H7 (cell line): ENCODE data around the gene PCLO. TPM values are rescaled to one million over a fixed set of nuclear protein-coding genes. Genes with fewer than 3 reads are reported as not detected.

Source experiments
- DNase-seq: peaks from one replicate; pipeline ENCODE4 v3.0.0; 2012
- H3K27me3 ChIP-seq: 2 replicates; pipeline ENCODE4 v1.6.0; 2011; ENCODE audit warnings: mild to moderate bottlenecking, low read length; ENCODE audit not compliant: control insufficient read depth, insufficient read depth
- H3K36me3 ChIP-seq: replicated peaks from 2 replicates; pipeline ENCODE4 v1.5.1; 2011; ENCODE audit warnings: low read length; ENCODE audit not compliant: control insufficient read depth, insufficient read depth
- H3K4me3 ChIP-seq: 2 replicates; pipeline ENCODE4 v1.5.1; 2011; ENCODE audit warnings: low read depth, mild to moderate bottlenecking, control low read depth, low read length, moderate library complexity; ENCODE audit not compliant: insufficient read depth
- total RNA-seq: library from RNA; depleted of rRNA; stranded (reverse); fragments of >200 nt; shearing (Covaris generic); gene quantifications from 2 replicates; pipeline ENCODE4 v1.2.3, GENCODE V29; 2014; rRNA removed

PCLO gene, protein sequence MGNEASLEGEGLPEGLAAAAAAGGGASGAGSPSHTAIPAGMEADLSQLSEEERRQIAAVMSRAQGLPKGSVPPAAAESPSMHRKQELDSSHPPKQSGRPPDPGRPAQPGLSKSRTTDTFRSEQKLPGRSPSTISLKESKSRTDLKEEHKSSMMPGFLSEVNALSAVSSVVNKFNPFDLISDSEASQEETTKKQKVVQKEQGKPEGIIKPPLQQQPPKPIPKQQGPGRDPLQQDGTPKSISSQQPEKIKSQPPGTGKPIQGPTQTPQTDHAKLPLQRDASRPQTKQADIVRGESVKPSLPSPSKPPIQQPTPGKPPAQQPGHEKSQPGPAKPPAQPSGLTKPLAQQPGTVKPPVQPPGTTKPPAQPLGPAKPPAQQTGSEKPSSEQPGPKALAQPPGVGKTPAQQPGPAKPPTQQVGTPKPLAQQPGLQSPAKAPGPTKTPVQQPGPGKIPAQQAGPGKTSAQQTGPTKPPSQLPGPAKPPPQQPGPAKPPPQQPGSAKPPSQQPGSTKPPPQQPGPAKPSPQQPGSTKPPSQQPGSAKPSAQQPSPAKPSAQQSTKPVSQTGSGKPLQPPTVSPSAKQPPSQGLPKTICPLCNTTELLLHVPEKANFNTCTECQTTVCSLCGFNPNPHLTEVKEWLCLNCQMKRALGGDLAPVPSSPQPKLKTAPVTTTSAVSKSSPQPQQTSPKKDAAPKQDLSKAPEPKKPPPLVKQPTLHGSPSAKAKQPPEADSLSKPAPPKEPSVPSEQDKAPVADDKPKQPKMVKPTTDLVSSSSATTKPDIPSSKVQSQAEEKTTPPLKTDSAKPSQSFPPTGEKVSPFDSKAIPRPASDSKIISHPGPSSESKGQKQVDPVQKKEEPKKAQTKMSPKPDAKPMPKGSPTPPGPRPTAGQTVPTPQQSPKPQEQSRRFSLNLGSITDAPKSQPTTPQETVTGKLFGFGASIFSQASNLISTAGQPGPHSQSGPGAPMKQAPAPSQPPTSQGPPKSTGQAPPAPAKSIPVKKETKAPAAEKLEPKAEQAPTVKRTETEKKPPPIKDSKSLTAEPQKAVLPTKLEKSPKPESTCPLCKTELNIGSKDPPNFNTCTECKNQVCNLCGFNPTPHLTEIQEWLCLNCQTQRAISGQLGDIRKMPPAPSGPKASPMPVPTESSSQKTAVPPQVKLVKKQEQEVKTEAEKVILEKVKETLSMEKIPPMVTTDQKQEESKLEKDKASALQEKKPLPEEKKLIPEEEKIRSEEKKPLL (N-terminal part only)
- 0.59 and 1.5 TPM in 2 replicates for total RNA-seq

DNA sequence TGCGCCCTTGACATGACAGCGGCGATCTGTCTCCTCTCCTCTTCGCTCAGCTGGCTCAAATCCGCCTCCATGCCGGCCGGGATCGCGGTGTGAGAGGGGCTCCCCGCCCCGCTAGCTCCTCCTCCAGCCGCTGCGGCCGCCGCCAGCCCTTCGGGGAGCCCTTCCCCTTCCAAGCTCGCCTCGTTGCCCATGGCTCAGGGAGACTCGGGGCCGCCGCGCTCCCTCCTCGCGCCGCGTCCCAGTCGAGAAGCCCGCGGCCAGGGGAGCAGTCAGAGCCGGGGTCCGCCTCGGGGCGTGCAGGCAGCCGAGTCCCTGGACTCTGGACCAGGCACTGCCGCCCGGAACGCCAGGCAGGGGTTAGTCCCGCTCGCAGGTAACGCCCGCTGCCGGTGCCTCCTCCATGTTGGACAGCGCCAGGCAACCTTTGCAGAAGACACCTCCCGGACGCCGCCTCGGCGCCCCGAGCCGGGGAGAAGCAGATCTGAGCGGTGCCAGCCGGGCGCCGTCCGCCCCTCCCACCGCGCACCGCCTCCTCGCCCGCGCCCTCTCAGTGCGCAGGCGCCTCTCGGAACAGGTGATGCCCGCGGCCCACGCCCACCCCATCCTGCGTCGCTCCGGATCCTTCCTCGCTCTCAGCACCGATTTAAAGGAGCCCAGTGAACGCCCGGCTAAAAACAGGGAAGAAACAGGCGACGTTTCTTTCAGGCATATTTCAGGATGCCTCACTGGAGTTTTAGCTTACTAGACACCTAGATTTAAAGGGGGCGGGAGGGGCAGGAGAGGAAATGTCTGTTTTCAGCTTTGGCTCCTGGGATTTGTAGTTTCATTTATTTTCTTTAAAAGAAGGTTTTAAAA lies at the start of gene PCLO:
PCLO (minus strand) TSS at position 483 of the 855 bp plus-strand sequence; CDS start at position 191, 292 bp downstream.
- Histone ChIP-seq H3K27me3 (no peaks in the 10 kb centered on the region), H3K36me3 (no peaks in the 10 kb centered on the region), H3K4me3 (peak within 1 kb of the TSS; percentile 77)
- DNase-seq = peak; percentile 90

DNA sequence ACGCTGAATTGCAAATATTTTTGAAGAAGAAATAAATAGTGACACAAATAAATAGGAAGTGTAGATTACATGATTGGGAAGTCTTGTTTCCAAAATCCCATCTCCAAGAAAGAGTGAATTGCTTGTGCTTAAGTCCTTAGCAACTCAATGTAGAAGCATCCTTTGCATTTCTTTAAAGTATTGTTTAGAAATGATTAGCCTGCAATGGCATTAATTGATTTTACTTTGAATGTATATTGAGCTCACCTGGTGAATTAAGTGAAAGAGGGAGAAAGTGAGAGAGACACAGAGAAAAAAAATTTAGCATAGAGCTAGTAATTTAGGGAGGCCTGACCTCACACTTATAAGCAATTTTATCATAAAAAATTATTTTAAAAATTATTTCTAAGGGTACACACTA lies 49.0 kb upstream of the PCLO start:
- Histone ChIP-seq H3K27me3 (no peaks in the 10 kb centered on the region), H3K4me3 (no peak overlapping the region), H3K36me3 (no peaks in the 10 kb centered on the region)
- no peak for DNase-seq

DNA sequence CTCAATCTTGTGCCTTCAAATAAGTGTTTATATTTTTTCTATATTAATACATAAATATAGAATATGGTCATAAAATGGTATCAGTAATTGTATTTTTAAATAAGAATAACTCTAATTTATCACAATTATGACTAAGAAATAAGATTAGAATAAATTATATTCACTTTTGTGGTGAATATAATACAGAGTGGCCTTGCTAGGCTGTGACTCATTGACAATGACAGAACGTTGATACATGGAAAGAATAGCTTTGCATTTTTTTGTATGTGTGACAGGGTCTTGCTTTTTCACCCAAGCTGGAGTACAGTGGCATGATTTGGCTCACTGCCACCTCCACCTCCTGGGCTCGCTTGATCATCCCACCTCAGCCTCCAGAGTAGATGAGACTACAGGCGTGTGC lies 47.8 kb upstream of the PCLO start:
- Histone ChIP-seq H3K4me3 (no peak overlapping the region), H3K27me3 (no peaks in the 10 kb centered on the region), H3K36me3 (no peaks in the 10 kb centered on the region)
- DNase-seq = no peak

GRCh38 chr7:83204715-83205114 lies 42.0 kb upstream of the PCLO start:
- H3K27me3 ChIP-seq = no peaks in the 10 kb centered on the region
- H3K36me3 ChIP-seq = no peaks in the 10 kb centered on the region
- no peak overlapping the region for H3K4me3 ChIP-seq
- DNase-seq = no peak

DNA sequence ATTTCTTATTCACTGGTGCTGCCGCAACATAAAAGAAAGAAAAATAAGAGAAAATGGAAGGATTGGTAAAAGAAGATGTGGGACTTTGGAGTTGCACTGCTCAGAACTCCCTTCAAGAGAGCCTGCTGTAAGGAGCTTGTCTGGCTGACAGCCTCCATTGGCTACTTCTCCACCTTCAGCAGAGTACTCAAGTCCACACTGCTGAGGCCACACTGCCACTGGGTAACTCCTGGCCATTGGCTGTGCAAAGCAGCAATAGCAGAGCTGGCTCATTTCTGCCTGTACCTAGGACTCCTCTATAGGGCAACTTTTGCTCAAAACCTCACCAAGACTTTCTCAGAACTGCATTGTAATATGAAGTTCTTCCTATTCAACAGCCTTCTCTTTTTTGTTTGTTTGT lies 38.7 kb upstream of the PCLO start:
- Histone ChIP-seq H3K36me3 (no peaks in the 10 kb centered on the region), H3K4me3 (no peak overlapping the region), H3K27me3 (no peaks in the 10 kb centered on the region)
- DNase-seq = no peak

GRCh38 chr7:83190659-83191389 lies 28.1 kb upstream of the PCLO start:
- Histone ChIP-seq H3K36me3 (no peaks in the 10 kb centered on the region), H3K4me3 (no peak overlapping the region), H3K27me3 (no peaks in the 10 kb centered on the region)
- DNase-seq = no peak

DNA sequence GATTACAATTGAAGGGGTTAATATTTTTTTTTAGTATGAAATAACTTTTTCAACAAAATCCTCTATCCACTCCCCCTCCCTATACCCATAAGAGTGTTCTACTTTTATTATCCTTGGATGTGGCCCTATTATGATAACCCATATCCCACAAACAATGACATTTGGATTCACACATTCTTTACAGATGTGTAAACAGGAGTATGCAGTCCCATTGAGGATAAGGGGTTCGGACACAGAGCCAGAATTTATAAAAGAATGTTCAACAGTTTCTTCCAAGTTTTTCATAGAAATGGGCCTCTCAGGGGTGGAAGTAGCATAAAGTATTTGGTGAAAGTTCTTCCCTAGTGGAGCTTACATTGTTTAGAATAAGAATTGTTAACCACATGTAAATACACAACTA lies 16.1 kb upstream of the PCLO start:
- Histone ChIP-seq H3K27me3 (no peaks in the 10 kb centered on the region), H3K36me3 (no peaks in the 10 kb centered on the region), H3K4me3 (no peak overlapping the region)
- DNase-seq = no peak

DNA sequence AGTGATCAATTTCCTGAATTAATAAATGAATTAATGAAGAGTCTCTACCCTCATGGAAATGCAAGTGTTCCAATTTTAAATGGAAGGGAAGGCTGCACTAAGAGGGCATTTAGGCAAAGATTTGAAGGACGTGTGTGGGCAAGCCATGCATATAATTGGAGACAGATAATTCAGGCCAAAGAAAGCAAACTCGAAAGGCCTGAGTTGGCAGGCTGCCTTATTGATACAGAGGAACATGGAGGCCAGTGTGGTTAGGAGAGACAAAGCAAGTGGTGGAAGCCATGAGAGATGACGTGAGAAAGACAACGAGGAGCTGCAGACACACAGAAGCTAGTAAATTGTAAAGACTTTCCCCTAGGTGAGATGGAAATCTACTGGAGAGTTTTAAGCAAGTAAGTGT lies 15.4 kb upstream of the PCLO start:
- Histone ChIP-seq H3K36me3 (no peaks in the 10 kb centered on the region), H3K4me3 (no peak overlapping the region), H3K27me3 (no peaks in the 10 kb centered on the region)
- no peak for DNase-seq

GRCh38 chr7:83173664-83174063 lies 11.0 kb upstream of the PCLO start:
- Histone ChIP-seq H3K36me3 (no peaks in the 10 kb centered on the region), H3K4me3 (no peak overlapping the region), H3K27me3 (no peaks in the 10 kb centered on the region)
- no peak for DNase-seq

DNA sequence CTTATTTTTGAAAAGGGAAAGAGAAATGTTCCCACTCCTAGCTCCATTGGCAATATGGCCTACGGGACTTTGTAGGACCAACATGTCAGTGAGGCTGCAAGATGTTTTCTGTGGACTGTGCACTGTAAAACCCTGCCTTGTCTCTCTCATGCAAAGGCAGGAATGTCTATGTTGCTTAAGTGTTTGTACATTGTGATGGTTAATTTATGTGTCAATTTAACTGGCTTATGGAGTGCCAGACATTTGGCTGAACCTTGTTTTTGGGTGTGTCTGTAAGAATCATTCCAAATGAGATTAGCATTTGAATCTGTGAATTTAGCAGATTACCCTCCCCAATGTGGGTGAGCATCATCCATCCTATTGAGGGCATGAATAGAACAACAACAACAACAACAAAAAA lies 4.1 kb upstream of the PCLO start:
- DNase-seq = no peak
- Histone ChIP-seq H3K4me3 (no peak overlapping the region), H3K36me3 (no peaks in the 10 kb centered on the region), H3K27me3 (no peaks in the 10 kb centered on the region)

DNA sequence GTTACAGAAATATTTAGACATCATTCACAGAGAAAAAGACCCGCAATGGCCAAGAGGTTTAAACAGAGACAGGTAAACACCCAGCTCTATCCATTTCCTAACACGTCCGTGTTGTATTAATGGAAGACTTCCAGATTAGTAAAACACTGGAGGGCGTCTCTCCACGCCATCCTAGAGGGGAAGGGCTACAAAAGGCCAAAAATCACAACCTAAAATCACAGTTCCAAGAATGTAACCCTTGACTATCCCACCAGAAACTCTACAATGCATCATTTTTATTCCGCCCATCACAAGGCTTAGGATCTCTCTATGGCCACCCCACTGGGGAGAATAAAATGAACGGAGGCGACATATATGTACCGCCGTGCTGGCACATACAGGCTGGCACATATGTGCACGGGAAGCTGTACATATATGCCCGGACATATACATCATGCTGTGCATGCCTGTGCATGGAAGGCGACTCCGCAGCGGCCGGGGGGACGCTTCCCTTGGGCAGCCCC lies 734 bp downstream of the PCLO start:
- no peaks in the 10 kb centered on the region for H3K36me3 ChIP-seq
- no peak for DNase-seq

GRCh38 chr7:83161186-83161585 lies 1.5 kb downstream of the PCLO start:
- no peak for DNase-seq
- Histone ChIP-seq H3K27me3 (no peaks in the 10 kb centered on the region), H3K4me3 (no peak overlapping the region), H3K36me3 (no peaks in the 10 kb centered on the region)

More for the DNA sequence above, 734 bp downstream of the PCLO start:
- Histone ChIP-seq H3K27me3 (no peaks in the 10 kb centered on the region), H3K4me3 (peak overlapping the region; percentile 77)

DNA sequence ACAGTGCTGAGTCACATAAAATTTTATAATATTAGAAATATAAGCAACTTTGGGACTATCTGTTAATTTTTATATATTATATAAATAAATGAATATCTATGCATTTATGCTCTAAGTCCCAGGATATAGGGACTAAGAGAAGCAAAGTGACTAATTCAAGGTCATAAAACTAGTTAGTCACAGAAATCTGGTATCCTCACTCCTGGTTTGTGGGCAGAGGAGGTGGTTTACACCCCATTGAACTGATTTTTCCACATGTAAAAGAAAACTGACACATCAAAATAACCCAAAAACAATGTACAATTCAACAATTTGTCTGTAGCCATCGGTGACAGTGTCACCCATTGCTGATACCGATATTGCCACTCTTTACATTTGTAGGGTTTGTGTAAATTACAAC lies 3.0 kb downstream of the PCLO start:
- Histone ChIP-seq H3K27me3 (no peaks in the 10 kb centered on the region), H3K36me3 (no peaks in the 10 kb centered on the region), H3K4me3 (no peak overlapping the region)
- no peak for DNase-seq
